ENCODE measurements around the gene TMEM106C.

DNA sequence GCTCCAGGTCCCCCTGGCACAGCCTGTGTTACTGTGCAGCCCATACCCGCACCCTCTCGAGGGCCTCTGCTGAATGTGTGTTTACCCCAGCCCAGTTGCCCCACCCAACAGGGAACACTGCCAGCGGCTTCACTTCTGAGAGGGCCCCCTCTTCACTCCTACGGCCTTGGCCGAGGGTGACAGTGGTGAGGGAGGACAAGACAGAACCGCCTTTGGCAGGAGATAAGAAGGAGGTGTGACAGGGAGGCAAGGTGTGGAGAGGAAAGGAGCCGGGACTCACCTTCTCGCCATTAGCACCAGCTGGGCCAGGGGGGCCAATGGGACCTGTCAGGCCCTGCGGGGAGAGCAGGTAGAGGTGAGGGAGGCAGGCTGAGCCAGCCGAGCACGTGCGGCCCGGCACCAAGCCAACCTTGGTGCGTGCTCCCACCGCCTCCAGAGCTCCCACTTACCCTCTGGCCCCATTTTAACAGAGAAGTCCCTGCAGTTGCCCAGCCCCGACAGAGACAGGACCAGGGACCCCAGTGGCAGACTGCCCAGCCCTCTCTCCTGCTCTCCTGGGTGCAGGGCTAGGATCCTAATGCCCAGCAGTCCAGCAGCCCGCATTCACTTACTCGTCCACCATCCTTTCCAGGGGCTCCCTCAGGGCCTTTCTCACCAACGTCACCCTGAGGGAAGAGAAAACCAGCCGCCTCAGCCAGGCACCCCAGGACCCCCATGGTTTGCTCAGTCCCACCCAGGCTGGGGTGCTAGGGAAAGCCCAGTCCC lies 18.3 kb downstream of the TMEM106C start:
- TF ChIP-seq GATA2 (IDR thresholded peaks at IDR 0.05; ENCODE audit: low read depth, low read length) (no peak), GATA3 (IDR thresholded peaks at IDR 0.05; ENCODE audit: low read depth, low read length) (no peak)

All from SH-SY5Y (cell line).